Spleen (tissue), 11 donors: ENCODE data around the gene ZNF335. TPM values are rescaled to one million over a fixed set of nuclear protein-coding genes. Genes with fewer than 3 reads are reported as not detected.

Experiments
- DNase-seq: peaks from one replicate; pipeline ENCODE4 v3.0.0-alpha.2; 2020
- H3K27ac ChIP-seq, 8 donors: fragments of 200-600 bp; sonication (generic) in 7 of 8; 1 replicate in 4 of 8; 2 replicates in 4 of 8; pipeline versions ENCODE4 v1.5.0 to v1.8.0; 2016 to 2021; ENCODE audit warnings: inconsistent platforms in 4 of 8, mild to moderate bottlenecking in 4 of 8, moderate library complexity in 1 of 8
- H3K27me3 ChIP-seq, 7 donors: fragments of 200-600 bp; sonication (generic) in 6 of 7; replicated peaks in 1 of 7; 1 replicate in 4 of 7; 2 replicates in 3 of 7; pipeline versions ENCODE4 v1.5.0 to v1.8.0; 2016 to 2021; ENCODE audit warnings: inconsistent platforms in 3 of 7, mild to moderate bottlenecking in 1 of 7
- H3K36me3 ChIP-seq, 6 donors: fragments of 200-600 bp; sonication (generic) in 5 of 6; 1 replicate in 4 of 6; 2 replicates in 2 of 6; pipeline versions ENCODE4 v1.5.0 to v1.8.0; 2016 to 2021; ENCODE audit warnings: inconsistent platforms in 2 of 6
- H3K4me1 ChIP-seq, 6 donors: fragments of 200-600 bp; sonication (generic) in 5 of 6; 1 replicate in 3 of 6; 2 replicates in 3 of 6; pipeline versions ENCODE4 v1.5.0 to v1.8.0; 2016 to 2021; ENCODE audit warnings: inconsistent platforms in 3 of 6
- H3K4me3 ChIP-seq, 8 donors: fragments of 200-600 bp; sonication (generic) in 7 of 8; 1 replicate in 4 of 8; 2 replicates in 4 of 8; pipeline versions ENCODE4 v1.5.0 to v1.8.0; 2016 to 2021; ENCODE audit warnings: inconsistent platforms in 4 of 8, mild to moderate bottlenecking in 4 of 8, moderate library complexity in 2 of 8
- H3K9me3 ChIP-seq, 8 donors: fragments of 200-600 bp; sonication (generic) in 7 of 8; 1 replicate in 4 of 8; 2 replicates in 4 of 8; pipeline versions ENCODE4 v1.5.0 to v1.8.0; 2016 to 2021; ENCODE audit warnings: inconsistent platforms in 4 of 8
- POLR2A ChIP-seq, 3 donors: fragments of 450-650 bp; IDR thresholded peaks; one replicate each; pipeline ENCODE4 v1.5.1; 2017; ENCODE audit warnings: antibody characterized with exemption in 3 of 3, mild to moderate bottlenecking in 1 of 3
- POLR2AphosphoS5 ChIP-seq, 3 donors: sonication (generic); formaldehyde crosslinking; IDR thresholded peaks; one replicate each; pipeline ENCODE4 v1.5.1; 2017; ENCODE audit warnings: antibody characterized with exemption in 3 of 3
- WGBS, 5 donors: extraction: QIAGEN DNeasy Blood & Tissue Kit in 3 of 5; methylation state at CpG; one replicate each; pipeline versions ENCODE4 v1.1.5 to v1.1.7; 2013 to 2018; 5-methylcytosine and 5-hydroxymethylcytosine counted together
- intact Hi-C: fragments of 100-400 bp; cut with DNase I; formaldehyde crosslinking; loops from one replicate; pipeline ENCODE4 v1.15.0; 2023; ENCODE audit warnings: low total_unique reads
- polyA plus RNA-seq, 3 donors: library from polyadenylated mRNA; stranded (reverse); fragments of 200-250 nt; gene quantifications; one replicate each; pipeline ENCODE4 v1.2.1, GENCODE V29; 2013
- total RNA-seq, 7 donors: library from RNA; depleted of rRNA in 3 of 7; stranded (reverse); fragments of >200 nt in 3 of 7; fragmentation: NEBNext Ultra II Directional in 4 of 7; extraction: Animal tissue kit (Norgen Biotek cat#: 25700) in 4 of 7; gene quantifications; one replicate each; pipeline versions ENCODE4 v1.1.0 to v1.2.1, GENCODE V29; 2016 to 2021
- TF ChIP-seq, protein P1 (sequence below), 11 experiments: fragments of 200-600 bp in 7 of 11; fragments of 450-650 bp in 4 of 11; sonication (generic) in 4 of 11; IDR thresholded peaks in 8 of 11; conservative IDR thresholded peaks in 3 of 11; 1 replicate in 7 of 11; 2 replicates in 4 of 11; pipeline versions ENCODE4 v1.4.0 to v1.8.0; 2016 to 2021; ENCODE audit warnings: antibody characterized with exemption in 11 of 11, inconsistent platforms in 4 of 11, mild to moderate bottlenecking in 1 of 11
- donor health status: healthy with polysubstance abuse.
- donor health status: DM: no; HTN: no; CAD: no; lungs with moderate emphysema.
- donor health status: DM: no; HTN: no; CAD: no.
- donor health status: Bipolar disorder and iron deficiency.
- donor health status: healthy.
- donor health status: DM: no; HTN: no; CAD: no.
- donor health status: DM: yes; HTN: yes; CAD: no.

ZNF335 gene
- total and polyA plus RNA-seq, 10 donors, result 8.2 to 46.3 (median 32.5) TPM

DNA sequence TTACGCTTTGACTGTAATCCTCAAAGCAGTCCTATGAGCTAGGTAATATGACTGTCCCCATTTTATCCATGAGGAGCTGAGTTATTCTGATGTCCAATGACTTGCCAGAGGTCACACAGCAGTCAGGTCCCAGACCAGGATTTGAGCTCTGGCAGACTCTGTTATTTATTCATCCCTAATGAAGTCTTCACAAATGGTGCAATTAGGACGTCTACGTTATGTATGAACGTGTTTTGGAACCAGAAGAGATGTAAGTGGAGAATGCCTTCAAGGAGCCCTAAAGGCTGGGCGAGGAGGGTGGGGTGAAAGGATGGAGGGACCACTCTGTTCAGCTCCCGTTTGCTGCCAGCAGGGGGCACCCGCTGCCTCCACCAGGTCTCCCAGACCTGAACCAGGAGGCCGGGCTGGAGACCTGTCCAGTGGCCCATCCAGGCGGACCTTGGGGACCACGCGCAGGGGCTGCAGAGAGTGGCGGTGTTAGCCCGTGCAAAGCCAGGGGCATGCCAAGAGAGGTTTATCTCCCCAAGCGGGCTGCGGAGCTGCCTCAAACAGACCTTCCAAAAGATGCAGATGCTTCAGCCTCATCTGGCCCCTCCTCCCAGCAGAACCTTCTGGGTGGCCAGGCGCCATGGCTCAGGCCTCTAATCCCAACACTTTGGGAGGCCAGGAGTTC, 15.2 kb upstream of the ZNF335 start:
- intact Hi-C loops, result no loop called here
- Histone ChIP-seq H3K4me3 (no peak overlapping the region), H3K9me3 (no peaks in the 10 kb centered on the region), H3K36me3 (no peaks in the 10 kb centered on the region), H3K27ac (no peak overlapping the region), H3K27me3 (peaks cover 0 to 51% (median 0%) of the 10 kb centered on the region in 7 donors), H3K4me1 (peaks cover 0 to 17% (median 5%) of the 10 kb centered on the region in 6 donors)
- WGBS, 5 donors, result 7 to 15% (median 9%) methylated on average over 7 to 16 of the region's 16 CpGs
- DNase-seq, result peak; percentile 95
- TF ChIP-seq, protein P1, sequence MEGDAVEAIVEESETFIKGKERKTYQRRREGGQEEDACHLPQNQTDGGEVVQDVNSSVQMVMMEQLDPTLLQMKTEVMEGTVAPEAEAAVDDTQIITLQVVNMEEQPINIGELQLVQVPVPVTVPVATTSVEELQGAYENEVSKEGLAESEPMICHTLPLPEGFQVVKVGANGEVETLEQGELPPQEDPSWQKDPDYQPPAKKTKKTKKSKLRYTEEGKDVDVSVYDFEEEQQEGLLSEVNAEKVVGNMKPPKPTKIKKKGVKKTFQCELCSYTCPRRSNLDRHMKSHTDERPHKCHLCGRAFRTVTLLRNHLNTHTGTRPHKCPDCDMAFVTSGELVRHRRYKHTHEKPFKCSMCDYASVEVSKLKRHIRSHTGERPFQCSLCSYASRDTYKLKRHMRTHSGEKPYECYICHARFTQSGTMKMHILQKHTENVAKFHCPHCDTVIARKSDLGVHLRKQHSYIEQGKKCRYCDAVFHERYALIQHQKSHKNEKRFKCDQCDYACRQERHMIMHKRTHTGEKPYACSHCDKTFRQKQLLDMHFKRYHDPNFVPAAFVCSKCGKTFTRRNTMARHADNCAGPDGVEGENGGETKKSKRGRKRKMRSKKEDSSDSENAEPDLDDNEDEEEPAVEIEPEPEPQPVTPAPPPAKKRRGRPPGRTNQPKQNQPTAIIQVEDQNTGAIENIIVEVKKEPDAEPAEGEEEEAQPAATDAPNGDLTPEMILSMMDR (IDR thresholded peaks at IDR 0.05 in 8 of 11, conservative IDR thresholded peaks at IDR 0.05 in 3 of 11), result peak; percentile 60 to 95 (median 88)
- TF ChIP-seq POLR2AphosphoS5 (IDR thresholded peaks at IDR 0.05) (peak in 1 of 3 donors; percentile 55), POLR2A (IDR thresholded peaks at IDR 0.05) (no peak)

DNA sequence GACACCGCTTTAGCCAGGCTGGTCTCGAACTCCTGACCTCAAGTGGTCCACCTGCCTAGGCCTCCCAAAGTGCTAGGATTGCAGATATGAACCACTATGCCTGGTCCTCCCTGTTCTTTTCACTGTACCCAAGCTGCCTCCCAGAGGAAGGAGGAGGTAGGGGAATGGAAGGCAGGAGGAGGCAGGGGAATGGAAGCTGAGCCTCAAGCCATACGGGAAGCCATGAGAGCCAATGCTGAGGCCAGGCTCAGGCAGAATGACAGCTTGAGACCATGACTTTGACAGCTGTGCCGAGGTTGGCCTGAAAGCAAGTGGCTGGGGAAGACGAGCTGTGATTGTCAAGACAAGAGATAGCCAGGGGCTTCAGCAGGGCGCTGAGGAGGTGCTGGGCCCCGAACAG, 13.6 kb upstream of the ZNF335 start:
- no peaks in the 10 kb centered on the region for H3K36me3 ChIP-seq
- TF ChIP-seq POLR2AphosphoS5 (IDR thresholded peaks at IDR 0.05) (no peak), POLR2A (IDR thresholded peaks at IDR 0.05) (no peak)
- TF ChIP-seq, protein P1 (IDR thresholded peaks at IDR 0.05 in 8 of 11, conservative IDR thresholded peaks at IDR 0.05 in 3 of 11), result no peak
- WGBS, 5 donors, result 69 to 83% (median 78%) methylated on average over 7 of the region's 7 CpGs
- H3K4me1 ChIP-seq, result peaks cover 0 to 11% (median 5%) of the 10 kb centered on the region in 6 donors
- intact Hi-C loops, result no loop called here
- no peak overlapping the region for H3K4me3 ChIP-seq
- H3K27me3 ChIP-seq, result peaks cover 0 to 46% (median 0%) of the 10 kb centered on the region in 7 donors
- H3K27ac ChIP-seq, result no peak overlapping the region
- no peaks in the 10 kb centered on the region for H3K9me3 ChIP-seq
- DNase-seq, result no peak

DNA sequence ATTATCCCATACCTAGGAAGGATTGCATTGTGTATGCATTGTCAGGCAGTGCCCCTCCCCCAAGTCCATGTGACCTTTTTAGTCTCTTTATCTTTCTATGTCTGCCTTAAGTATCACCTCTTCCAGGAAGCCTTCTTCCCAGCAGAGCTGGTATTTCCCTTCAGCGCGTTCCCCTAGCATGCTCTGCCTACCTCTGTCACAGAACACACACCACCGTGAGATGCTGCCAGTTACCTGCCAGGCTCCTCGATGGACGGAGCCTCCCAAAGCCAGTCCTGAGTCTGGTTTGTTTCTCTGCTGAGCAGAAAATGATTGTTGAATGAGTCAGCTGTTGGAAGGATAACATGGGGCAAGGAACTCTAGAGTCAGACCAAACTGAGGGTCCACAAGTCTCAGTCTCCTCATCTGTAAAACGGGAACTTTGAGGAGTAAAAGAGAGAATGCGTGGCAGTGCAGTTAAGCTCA, 11.3 kb upstream of the ZNF335 start:
- H3K27ac ChIP-seq, result no peak overlapping the region
- DNase-seq, result no peak
- intact Hi-C loops, result no loop called here

DNA sequence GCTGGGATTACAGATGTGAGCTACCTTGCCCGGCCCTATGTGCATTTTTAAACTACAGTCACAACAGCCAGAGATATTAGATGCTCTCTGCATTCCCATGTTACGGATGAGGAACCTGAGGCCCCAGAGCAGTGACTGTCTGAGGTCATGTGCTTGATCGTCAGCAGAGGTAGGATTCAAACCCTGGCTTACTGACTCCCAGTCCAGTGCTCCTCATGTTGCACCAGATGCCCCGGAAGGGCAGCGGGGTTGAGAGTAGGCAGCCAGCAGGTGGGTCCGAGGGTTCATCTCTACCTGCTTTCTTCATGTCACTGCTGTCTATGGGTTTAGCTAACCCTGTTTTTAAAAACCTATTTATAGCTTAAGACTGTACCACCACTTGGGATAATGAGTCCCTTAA, 9.3 kb upstream of the ZNF335 start:
- Histone ChIP-seq H3K9me3 (no peaks in the 10 kb centered on the region), H3K36me3 (no peaks in the 10 kb centered on the region), H3K27me3 (peaks cover 0 to 14% (median 0%) of the 10 kb centered on the region in 7 donors), H3K4me1 (no peaks in the 10 kb centered on the region), H3K4me3 (no peak overlapping the region), H3K27ac (no peak overlapping the region)
- 87 to 95% (median 90%) methylated on average over 6 of the region's 6 CpGs for WGBS, 5 donors
- intact Hi-C loops, result no loop called here
- DNase-seq, result no peak
- TF ChIP-seq, protein P1 (IDR thresholded peaks at IDR 0.05 in 8 of 11, conservative IDR thresholded peaks at IDR 0.05 in 3 of 11), result no peak
- TF ChIP-seq POLR2AphosphoS5 (IDR thresholded peaks at IDR 0.05) (no peak), POLR2A (IDR thresholded peaks at IDR 0.05) (no peak)

More for the DNA sequence above, 11.3 kb upstream of the ZNF335 start:
- peaks cover 0 to 11% (median 5%) of the 10 kb centered on the region in 6 donors for H3K4me1 ChIP-seq
- no peaks in the 10 kb centered on the region for H3K9me3 ChIP-seq
- WGBS, 5 donors, result 67 to 81% (median 77%) methylated on average over 7 of the region's 7 CpGs
- peaks cover 0 to 29% (median 0%) of the 10 kb centered on the region in 7 donors for H3K27me3 ChIP-seq
- no peaks in the 10 kb centered on the region for H3K36me3 ChIP-seq
- no peak for TF ChIP-seq POLR2AphosphoS5 (IDR thresholded peaks at IDR 0.05)
- TF ChIP-seq POLR2A (IDR thresholded peaks at IDR 0.05), result no peak
- TF ChIP-seq, protein P1 (IDR thresholded peaks at IDR 0.05 in 8 of 11, conservative IDR thresholded peaks at IDR 0.05 in 3 of 11), result no peak
- no peak overlapping the region for H3K4me3 ChIP-seq
